HG03571 (cell line): ENCODE measurements around the gene KCNH5.

Experiments used
- ATAC-seq: cut with Tn5 transposase; IDR thresholded peaks from one replicate; pipeline ENCODE4 v1.9.1; 2021; ENCODE audit not compliant: unreplicated experiment

The KCNH5 gene

GRCh38 chr14:63045234-63045611 lies at the start of gene KCNH5:
Gene KCNH5, minus strand, starts transcription at chr14:63045458. Its CDS starts 272 bp downstream, at chr14:63045186.
- no peak for ATAC-seq

- ATAC-seq, result no peak
Measured at GRCh38 chr14:63091394-63091996, 46.2 kb upstream of the KCNH5 start.

GRCh38 chr14:63088865-63089264 lies 43.6 kb upstream of the KCNH5 start:
- ATAC-seq, result no peak

GRCh38 chr14:63078569-63078968 lies 33.3 kb upstream of the KCNH5 start:
- ATAC-seq, result no peak

GRCh38 chr14:63076488-63076887 lies 31.2 kb upstream of the KCNH5 start:
- no peak for ATAC-seq

GRCh38 chr14:63055631-63056030 lies 10.4 kb upstream of the KCNH5 start:
- ATAC-seq, result no peak

GRCh38 chr14:63051992-63052391 lies 6.7 kb upstream of the KCNH5 start:
- ATAC-seq, result no peak

GRCh38 chr14:63051301-63051700 lies 6.0 kb upstream of the KCNH5 start:
- ATAC-seq, result no peak

GRCh38 chr14:63050694-63051093 lies 5.4 kb upstream of the KCNH5 start:
- ATAC-seq, result no peak

GRCh38 chr14:63046339-63047268 lies 1.3 kb upstream of the KCNH5 start:
- no peak for ATAC-seq

GRCh38 chr14:63045612-63046320 lies 508 bp upstream of the KCNH5 start:
- no peak for ATAC-seq

- ATAC-seq, result no peak
Measured at GRCh38 chr14:63039866-63040265, 5.4 kb downstream of the KCNH5 start.

GRCh38 chr14:63032641-63033040 lies 12.6 kb downstream of the KCNH5 start:
- ATAC-seq, result no peak

- no peak for ATAC-seq
Measured at GRCh38 chr14:63032076-63032475, 13.2 kb downstream of the KCNH5 start.

GRCh38 chr14:63030113-63030512 lies 15.1 kb downstream of the KCNH5 start:
- ATAC-seq, result no peak

GRCh38 chr14:63027719-63028118 lies 17.5 kb downstream of the KCNH5 start:
- ATAC-seq, result no peak

GRCh38 chr14:63026491-63026890 lies 18.8 kb downstream of the KCNH5 start:
- ATAC-seq, result no peak

- ATAC-seq, result no peak
Measured at GRCh38 chr14:63014621-63015020, 30.6 kb downstream of the KCNH5 start.

- ATAC-seq, result no peak
Measured at GRCh38 chr14:63012171-63012570, 33.1 kb downstream of the KCNH5 start.

GRCh38 chr14:63011623-63012022 lies 33.6 kb downstream of the KCNH5 start:
- no peak for ATAC-seq

- no peak for ATAC-seq
Measured at GRCh38 chr14:63009495-63009894, 35.8 kb downstream of the KCNH5 start.

- ATAC-seq, result no peak
Measured at GRCh38 chr14:63006531-63006930, 38.7 kb downstream of the KCNH5 start.
